GM19023 (cell line): ENCODE measurements around the gene IER2.
"Not testable (repeated sequence)": the region's sequence is repeated elsewhere in the genome, so short reads cannot be mapped to it uniquely, and the experiment has no call there.

Experiments used
- ATAC-seq: cut with Tn5 transposase; IDR thresholded peaks from one replicate; pipeline ENCODE4 v1.9.1; 2021; ENCODE audit warnings: mild to moderate bottlenecking, moderate library complexity; ENCODE audit not compliant: unreplicated experiment

Gene IER2

GRCh38 chr19:13138171-13138915 lies 11.9 kb upstream of the IER2 start:
- ATAC-seq, result no peak

GRCh38 chr19:13138916-13139198 lies 11.4 kb upstream of the IER2 start:
- ATAC-seq, result no peak

GRCh38 chr19:13139633-13140311 lies 10.4 kb upstream of the IER2 start:
- ATAC-seq, result no peak

GRCh38 chr19:13146763-13147563 lies 3.2 kb upstream of the IER2 start:
- ATAC-seq, result no peak

- not testable (repeated sequence) for ATAC-seq
Measured at GRCh38 chr19:13149173-13149627, 1.0 kb upstream of the IER2 start.

- no peak for ATAC-seq
Measured at GRCh38 chr19:13149628-13150186, 504 bp upstream of the IER2 start.

GRCh38 chr19:13150931-13151604 lies 857 bp downstream of the IER2 start:
- peak; percentile 1 for ATAC-seq

- ATAC-seq, result peak; percentile 34
Measured at GRCh38 chr19:13151605-13152355, 1.6 kb downstream of the IER2 start.

GRCh38 chr19:13152356-13152973 lies 2.3 kb downstream of the IER2 start:
- peak; percentile 11 for ATAC-seq

GRCh38 chr19:13152974-13153568 lies 2.9 kb downstream of the IER2 start:
- peak; percentile 38 for ATAC-seq

- no peak for ATAC-seq
Measured at GRCh38 chr19:13153569-13154240, 3.5 kb downstream of the IER2 start.

- ATAC-seq, result no peak
Measured at GRCh38 chr19:13154241-13154778, 4.1 kb downstream of the IER2 start.

- ATAC-seq, result no peak
Measured at GRCh38 chr19:13154911-13155471, 4.8 kb downstream of the IER2 start.

GRCh38 chr19:13155472-13156359 lies 5.5 kb downstream of the IER2 start:
- ATAC-seq, result no peak

GRCh38 chr19:13159713-13160112 lies 9.5 kb downstream of the IER2 start:
- no peak for ATAC-seq

- ATAC-seq, result no peak
Measured at GRCh38 chr19:13160557-13160956, 10.3 kb downstream of the IER2 start.
